ENCODE measurements around the gene DCHS1.

The DCHS1 gene

DNA sequence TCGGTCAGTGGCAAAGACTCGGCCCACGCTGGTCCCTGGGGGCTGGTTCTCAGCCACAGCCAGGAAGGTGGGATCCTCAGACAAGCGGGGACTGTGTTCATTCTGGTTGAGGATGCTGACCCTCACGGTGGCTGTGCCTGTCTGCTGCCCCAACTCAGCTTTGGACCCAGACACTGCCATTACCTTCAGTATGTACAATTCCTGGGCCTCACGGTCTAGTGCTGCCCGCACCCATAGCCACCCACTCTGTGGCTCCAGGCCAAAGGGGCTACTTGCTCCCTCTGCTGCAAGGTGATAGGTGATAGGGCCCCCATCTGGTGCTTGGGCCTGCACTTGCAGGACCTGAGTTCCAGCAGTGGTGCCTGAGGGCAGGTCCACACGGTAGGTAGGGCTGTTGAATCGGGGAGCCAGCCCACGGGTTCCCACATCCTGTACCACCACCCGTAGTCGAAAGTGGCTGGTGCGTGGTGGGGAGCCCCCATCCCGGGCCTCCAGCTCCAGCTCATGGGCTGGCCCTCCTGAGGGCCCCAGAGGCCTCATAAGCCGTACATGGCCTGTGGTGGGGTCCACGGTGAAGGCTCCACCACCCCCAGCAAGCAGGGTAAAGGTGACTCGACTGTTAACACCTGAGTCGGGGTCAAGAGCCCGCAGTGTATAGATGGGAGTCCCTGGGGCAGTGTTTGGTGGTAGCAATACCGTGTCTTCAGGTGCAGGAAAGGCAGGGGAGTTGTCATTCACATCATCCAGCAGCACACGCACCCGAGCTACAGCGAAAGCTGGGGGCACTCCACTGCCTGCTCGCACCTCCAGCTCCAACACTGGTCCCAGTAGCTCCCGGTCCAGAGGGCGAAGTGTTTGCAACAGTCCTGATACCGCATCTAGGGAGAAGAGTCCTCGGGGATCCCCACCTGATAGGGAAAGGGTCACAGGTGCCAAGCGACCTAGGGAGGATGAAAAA is 23.2 kb downstream of the DCHS1 start:
- DNase-seq (ENCODE audit: low read depth): no peak
- Histone ChIP-seq H3K9me3 (ENCODE audit: control insufficient read depth, low read length) (no peaks in the 10 kb centered on the region), H3K4me1 (ENCODE audit: control insufficient read depth, insufficient read depth, low read length) (peaks cover 11% of the 10 kb centered on the region), H3K4me3 (ENCODE audit: low read length) (no peak overlapping the region), H3K27me3 (replicated peaks; ENCODE audit: control insufficient read depth, insufficient read depth, low read length) (no peaks in the 10 kb centered on the region), H3K9ac (ENCODE audit: low read length) (no peak overlapping the region), H3K36me3 (ENCODE audit: control insufficient read depth, insufficient read depth, low read length, severe bottlenecking) (no peaks in the 10 kb centered on the region)

GRCh38 chr11:6631361-6631890 is 24.2 kb downstream of the DCHS1 start:
- H3K9me3 ChIP-seq (ENCODE audit: control insufficient read depth, low read length): no peaks in the 10 kb centered on the region
- H3K9ac ChIP-seq (ENCODE audit: low read length): no peak overlapping the region
- H3K36me3 ChIP-seq (ENCODE audit: control insufficient read depth, insufficient read depth, low read length, severe bottlenecking): no peaks in the 10 kb centered on the region
- no peak overlapping the region for H3K4me3 ChIP-seq (ENCODE audit: low read length)
- no peak for DNase-seq (ENCODE audit: low read depth)
- H3K27me3 ChIP-seq (replicated peaks; ENCODE audit: control insufficient read depth, insufficient read depth, low read length): no peaks in the 10 kb centered on the region
- peaks cover 10% of the 10 kb centered on the region for H3K4me1 ChIP-seq (ENCODE audit: control insufficient read depth, insufficient read depth, low read length)

- H3K4me1 ChIP-seq (ENCODE audit: control insufficient read depth, insufficient read depth, low read length): peaks cover 8% of the 10 kb centered on the region
- H3K4me3 ChIP-seq (ENCODE audit: low read length): no peak overlapping the region
- DNase-seq (ENCODE audit: low read depth): no peak
- no peak overlapping the region for H3K9ac ChIP-seq (ENCODE audit: low read length)
- H3K9me3 ChIP-seq (ENCODE audit: control insufficient read depth, low read length): no peaks in the 10 kb centered on the region
- no peaks in the 10 kb centered on the region for H3K36me3 ChIP-seq (ENCODE audit: control insufficient read depth, insufficient read depth, low read length, severe bottlenecking)
- no peaks in the 10 kb centered on the region for H3K27me3 ChIP-seq (replicated peaks; ENCODE audit: control insufficient read depth, insufficient read depth, low read length)
Observed at GRCh38 chr11:6630632-6631291, 24.8 kb downstream of the DCHS1 start.

GRCh38 chr11:6629892-6630631 is 25.5 kb downstream of the DCHS1 start:
- Histone ChIP-seq H3K4me3 (ENCODE audit: low read length) (no peak overlapping the region), H3K4me1 (ENCODE audit: control insufficient read depth, insufficient read depth, low read length) (peaks cover under 1% of the 10 kb centered on the region), H3K36me3 (ENCODE audit: control insufficient read depth, insufficient read depth, low read length, severe bottlenecking) (no peaks in the 10 kb centered on the region), H3K9ac (ENCODE audit: low read length) (no peak overlapping the region), H3K27me3 (replicated peaks; ENCODE audit: control insufficient read depth, insufficient read depth, low read length) (peaks cover 4% of the 10 kb centered on the region), H3K9me3 (ENCODE audit: control insufficient read depth, low read length) (no peaks in the 10 kb centered on the region)
- DNase-seq (ENCODE audit: low read depth): no peak

DNA sequence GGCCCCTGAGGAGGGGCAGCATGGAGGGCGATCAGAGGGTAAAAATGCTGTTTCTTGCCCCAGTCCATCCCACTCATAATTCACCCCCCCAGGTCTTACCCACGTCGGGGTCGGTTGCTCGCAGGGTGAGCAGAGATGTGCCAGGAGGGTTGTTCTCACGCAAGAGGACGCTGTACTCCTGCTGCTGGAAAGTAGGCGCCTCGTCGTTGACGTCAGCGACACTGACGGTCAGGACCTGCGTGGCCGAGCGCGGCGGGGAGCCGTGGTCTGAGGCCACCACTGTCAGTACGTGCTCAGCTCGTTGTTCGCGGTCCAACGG is 26.1 kb downstream of the DCHS1 start:
- no peak overlapping the region for H3K9ac ChIP-seq (ENCODE audit: low read length)
- peaks cover 9% of the 10 kb centered on the region for H3K27me3 ChIP-seq (replicated peaks; ENCODE audit: control insufficient read depth, insufficient read depth, low read length)
- no peak for DNase-seq (ENCODE audit: low read depth)
- no peaks in the 10 kb centered on the region for H3K36me3 ChIP-seq (ENCODE audit: control insufficient read depth, insufficient read depth, low read length, severe bottlenecking)
- no peaks in the 10 kb centered on the region for H3K4me1 ChIP-seq (ENCODE audit: control insufficient read depth, insufficient read depth, low read length)
- no peaks in the 10 kb centered on the region for H3K9me3 ChIP-seq (ENCODE audit: control insufficient read depth, low read length)
- H3K4me3 ChIP-seq (ENCODE audit: low read length): no peak overlapping the region

- H3K4me1 ChIP-seq (ENCODE audit: control insufficient read depth, insufficient read depth, low read length): no peaks in the 10 kb centered on the region
- H3K9me3 ChIP-seq (ENCODE audit: control insufficient read depth, low read length): no peaks in the 10 kb centered on the region
- no peak for DNase-seq (ENCODE audit: low read depth)
- H3K36me3 ChIP-seq (ENCODE audit: control insufficient read depth, insufficient read depth, low read length, severe bottlenecking): no peaks in the 10 kb centered on the region
- no peak overlapping the region for H3K9ac ChIP-seq (ENCODE audit: low read length)
- H3K4me3 ChIP-seq (ENCODE audit: low read length): no peak overlapping the region
- H3K27me3 ChIP-seq (replicated peaks; ENCODE audit: control insufficient read depth, insufficient read depth, low read length): peaks cover 15% of the 10 kb centered on the region
Observed at GRCh38 chr11:6628526-6628925, 27.1 kb downstream of the DCHS1 start.

DNA sequence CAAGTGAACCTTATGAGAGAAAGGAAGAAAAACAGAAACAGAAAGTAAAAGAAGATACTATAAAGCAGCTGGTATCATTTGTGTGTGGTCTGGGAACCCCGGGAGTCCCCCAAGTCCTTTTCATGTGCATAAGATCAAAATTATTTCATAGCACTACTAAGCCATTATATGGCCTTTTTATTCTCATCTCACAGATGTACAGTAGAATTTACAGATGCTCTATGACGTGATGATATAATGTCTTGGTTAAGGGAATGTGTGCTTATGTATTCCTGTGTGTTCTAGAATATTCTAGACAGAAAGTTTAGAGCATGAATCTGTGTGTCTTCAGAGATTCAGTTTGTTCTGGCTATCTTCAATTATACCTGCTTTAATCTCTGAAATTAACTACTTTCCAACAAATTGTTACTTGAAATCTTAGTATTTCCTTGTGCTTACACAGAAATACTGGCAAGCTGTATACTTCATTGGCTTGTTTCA is 27.8 kb downstream of the DCHS1 start:
- H3K4me3 ChIP-seq (ENCODE audit: low read length): no peak overlapping the region
- H3K36me3 ChIP-seq (ENCODE audit: control insufficient read depth, insufficient read depth, low read length, severe bottlenecking): no peaks in the 10 kb centered on the region
- no peaks in the 10 kb centered on the region for H3K4me1 ChIP-seq (ENCODE audit: control insufficient read depth, insufficient read depth, low read length)
- H3K9ac ChIP-seq (ENCODE audit: low read length): no peak overlapping the region
- H3K9me3 ChIP-seq (ENCODE audit: control insufficient read depth, low read length): no peaks in the 10 kb centered on the region
- H3K27me3 ChIP-seq (replicated peaks; ENCODE audit: control insufficient read depth, insufficient read depth, low read length): peaks cover 15% of the 10 kb centered on the region
- DNase-seq (ENCODE audit: low read depth): no peak

- Histone ChIP-seq H3K36me3 (ENCODE audit: control insufficient read depth, insufficient read depth, low read length, severe bottlenecking) (no peaks in the 10 kb centered on the region), H3K9ac (ENCODE audit: low read length) (no peak overlapping the region), H3K4me1 (ENCODE audit: control insufficient read depth, insufficient read depth, low read length) (no peaks in the 10 kb centered on the region), H3K4me3 (ENCODE audit: low read length) (no peak overlapping the region), H3K27me3 (replicated peaks; ENCODE audit: control insufficient read depth, insufficient read depth, low read length) (peaks cover 15% of the 10 kb centered on the region), H3K9me3 (ENCODE audit: control insufficient read depth, low read length) (no peaks in the 10 kb centered on the region)
- no peak for DNase-seq (ENCODE audit: low read depth)
Observed at GRCh38 chr11:6626971-6627761, 28.4 kb downstream of the DCHS1 start.

DNA sequence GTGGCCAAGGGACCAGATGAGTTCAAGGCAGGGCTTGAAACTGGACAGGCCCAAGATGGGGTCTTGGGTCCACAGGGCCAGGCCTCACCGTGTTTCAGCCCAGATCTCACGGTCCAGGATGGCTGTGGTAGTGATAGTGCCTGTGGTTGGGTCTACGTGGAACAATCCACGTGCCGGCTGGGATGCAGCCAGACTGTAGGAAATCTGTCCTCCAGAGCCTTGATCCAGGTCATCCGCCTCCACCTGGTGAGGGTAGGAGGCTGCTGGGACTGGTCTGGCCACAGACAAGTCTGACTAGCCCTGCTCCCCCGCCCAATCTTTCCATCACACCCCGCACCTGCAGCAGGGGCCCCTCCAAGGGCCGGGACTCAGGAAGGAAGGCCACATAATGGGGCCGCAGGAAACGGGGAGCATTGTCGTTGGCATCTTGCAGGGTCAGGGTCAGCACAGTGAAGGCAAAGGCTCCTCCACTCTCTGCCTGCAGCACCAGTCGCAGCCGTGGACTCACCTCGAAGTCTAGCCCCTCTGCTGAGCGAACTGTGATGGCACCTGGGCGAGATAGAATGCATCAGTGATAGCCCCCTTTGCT is 29.7 kb downstream of the DCHS1 start:
- no peaks in the 10 kb centered on the region for H3K36me3 ChIP-seq (ENCODE audit: control insufficient read depth, insufficient read depth, low read length, severe bottlenecking)
- H3K27me3 ChIP-seq (replicated peaks; ENCODE audit: control insufficient read depth, insufficient read depth, low read length): peaks cover 15% of the 10 kb centered on the region
- no peak for DNase-seq (ENCODE audit: low read depth)
- no peak overlapping the region for H3K4me3 ChIP-seq (ENCODE audit: low read length)
- H3K9me3 ChIP-seq (ENCODE audit: control insufficient read depth, low read length): no peaks in the 10 kb centered on the region
- H3K4me1 ChIP-seq (ENCODE audit: control insufficient read depth, insufficient read depth, low read length): no peaks in the 10 kb centered on the region
- no peak overlapping the region for H3K9ac ChIP-seq (ENCODE audit: low read length)

GRCh38 chr11:6625156-6625831 is 30.3 kb downstream of the DCHS1 start:
- Histone ChIP-seq H3K27me3 (replicated peaks; ENCODE audit: control insufficient read depth, insufficient read depth, low read length) (peaks cover 15% of the 10 kb centered on the region), H3K4me3 (ENCODE audit: low read length) (no peak overlapping the region), H3K9ac (ENCODE audit: low read length) (no peak overlapping the region), H3K9me3 (ENCODE audit: control insufficient read depth, low read length) (no peaks in the 10 kb centered on the region), H3K36me3 (ENCODE audit: control insufficient read depth, insufficient read depth, low read length, severe bottlenecking) (no peaks in the 10 kb centered on the region), H3K4me1 (ENCODE audit: control insufficient read depth, insufficient read depth, low read length) (no peaks in the 10 kb centered on the region)
- no peak for DNase-seq (ENCODE audit: low read depth)
